HG03469 (cell line): Measurements from ENCODE around the gene OR1A1.
"Not testable (repeated sequence)": the region's sequence is repeated elsewhere in the genome, so short reads cannot be mapped to it uniquely, and the experiment has no call there.

Experiments used
- ATAC-seq: cut with Tn5 transposase; IDR thresholded peaks from one replicate; pipeline ENCODE4 v1.9.1; 2021; ENCODE audit warnings: mild to moderate bottlenecking, moderate library complexity, moderate number of reproducible peaks; ENCODE audit not compliant: unreplicated experiment

The OR1A1 gene, protein sequence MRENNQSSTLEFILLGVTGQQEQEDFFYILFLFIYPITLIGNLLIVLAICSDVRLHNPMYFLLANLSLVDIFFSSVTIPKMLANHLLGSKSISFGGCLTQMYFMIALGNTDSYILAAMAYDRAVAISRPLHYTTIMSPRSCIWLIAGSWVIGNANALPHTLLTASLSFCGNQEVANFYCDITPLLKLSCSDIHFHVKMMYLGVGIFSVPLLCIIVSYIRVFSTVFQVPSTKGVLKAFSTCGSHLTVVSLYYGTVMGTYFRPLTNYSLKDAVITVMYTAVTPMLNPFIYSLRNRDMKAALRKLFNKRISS

GRCh38 chr17:3207367-3207766, at the start of gene OR1A1:
OR1A1 (plus strand) TSS chr17:3207667; CDS start chr17:3215621, 7,954 bp downstream.
- no peak for ATAC-seq

DNA sequence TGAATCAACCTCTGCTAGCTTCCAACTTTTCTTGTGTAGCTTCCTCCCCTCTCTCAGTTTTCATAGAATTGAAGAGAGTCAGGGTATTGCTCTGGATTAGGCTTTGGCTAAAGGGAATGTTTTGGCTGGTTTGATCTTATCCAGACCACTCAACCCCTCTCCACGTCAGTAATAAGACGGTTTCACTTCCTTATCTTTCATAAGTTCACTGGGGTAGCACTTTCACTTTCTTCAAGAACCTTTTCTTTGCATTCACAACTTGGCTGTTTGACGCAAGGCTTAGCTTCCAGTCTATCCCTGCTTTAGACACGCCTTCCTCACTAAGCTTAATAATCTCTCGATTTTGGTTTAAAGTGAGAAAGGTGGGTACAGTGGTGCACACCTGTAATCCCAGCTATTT, 39.9 kb upstream of the OR1A1 start:
- ATAC-seq, result no peak

DNA sequence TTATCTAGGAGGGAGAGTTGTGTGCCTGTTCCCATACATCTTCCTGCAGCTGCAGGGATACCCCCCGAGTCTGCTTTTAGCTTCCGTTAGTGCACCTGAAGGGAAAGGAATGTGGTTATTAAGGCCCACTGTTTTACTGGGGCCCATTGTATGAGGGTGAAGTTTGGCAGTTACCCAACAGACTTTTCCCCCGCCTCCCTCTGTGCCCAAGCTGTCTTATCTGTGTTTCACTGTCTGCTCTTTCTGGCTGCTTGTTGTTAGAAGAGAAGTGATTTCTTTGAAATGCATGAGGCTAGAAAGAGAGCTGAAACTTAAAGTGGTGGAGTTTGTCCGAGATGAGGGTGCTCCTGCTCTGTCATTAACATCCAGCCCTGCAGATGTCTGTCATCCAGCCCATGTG, 17.5 kb upstream of the OR1A1 start:
- no peak for ATAC-seq

GRCh38 chr17:3197219-3197618, 10.2 kb upstream of the OR1A1 start, which contains the start of gene OR1A2:
OR1A2 (plus strand) TSS chr17:3197519; CDS start chr17:3197519, 0 bp downstream.
- ATAC-seq, result no peak

DNA sequence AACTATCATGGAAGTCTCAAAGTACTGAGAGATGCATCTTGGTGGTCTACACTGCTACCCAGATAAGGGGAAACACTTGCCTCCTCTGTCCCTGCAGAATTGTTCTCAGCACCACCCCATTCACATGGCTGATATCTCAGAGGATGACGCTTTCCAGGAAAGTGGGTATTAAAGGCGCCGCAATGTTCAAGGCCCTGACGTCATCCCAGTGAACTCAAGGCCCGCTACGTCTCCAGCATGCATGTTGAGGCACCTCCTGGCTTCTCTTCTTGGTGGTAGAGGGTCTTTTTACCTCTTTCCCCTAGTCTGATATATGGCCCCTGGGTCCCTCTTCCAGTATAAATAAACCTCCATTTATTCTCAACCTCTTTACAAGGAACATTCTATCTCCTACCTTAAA, 1.0 kb downstream of the OR1A1 start:
- ATAC-seq, result no peak

GRCh38 chr17:3213001-3213400, 5.5 kb downstream of the OR1A1 start:
- ATAC-seq, result no peak

DNA sequence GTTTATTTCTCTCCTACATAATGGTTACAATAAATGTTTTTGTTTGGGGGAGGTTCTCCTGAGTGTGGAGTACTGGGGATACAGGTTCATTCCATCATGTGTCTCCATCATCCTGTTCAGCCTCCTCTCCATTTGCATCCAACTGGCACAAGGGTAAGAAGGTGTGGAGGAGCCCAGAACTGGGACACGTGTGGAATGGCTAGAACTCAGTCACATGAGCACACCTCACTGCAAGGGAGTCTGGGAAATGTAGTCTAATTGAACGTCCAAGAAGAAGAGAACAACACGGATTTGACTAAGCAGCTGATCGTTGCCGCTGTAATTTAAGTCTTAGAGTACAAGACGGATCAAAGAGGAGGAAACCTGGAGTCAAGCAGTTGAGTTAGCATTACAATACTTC, 6.1 kb downstream of the OR1A1 start:
- ATAC-seq, result no peak

- not testable (repeated sequence) for ATAC-seq
Measured at GRCh38 chr17:3219978-3220377, 12.5 kb downstream of the OR1A1 start.

DNA sequence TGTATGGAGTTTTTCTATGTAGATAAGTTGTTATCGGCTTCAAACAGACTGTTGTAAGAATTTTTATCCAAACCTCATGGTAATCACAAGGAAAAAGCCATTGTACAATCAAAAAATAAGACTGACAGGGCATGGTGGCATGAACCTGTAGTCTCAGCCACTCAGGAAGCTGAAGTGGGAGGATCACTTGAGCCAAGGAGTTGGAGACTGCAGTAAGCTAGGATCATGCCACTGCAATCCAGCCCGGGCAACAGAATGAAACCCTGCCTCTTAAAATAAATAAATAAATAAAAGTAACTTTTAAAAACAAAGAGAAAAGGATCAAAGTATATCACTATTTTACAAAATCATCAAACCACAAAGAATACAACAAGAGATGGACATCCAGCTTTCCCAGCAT, 14.4 kb downstream of the OR1A1 start:
- ATAC-seq, result no peak

GRCh38 chr17:3222505-3222904, 15.0 kb downstream of the OR1A1 start:
- ATAC-seq, result no peak

GRCh38 chr17:3224721-3225352, 17.4 kb downstream of the OR1A1 start:
- ATAC-seq, result not testable (repeated sequence)

GRCh38 chr17:3232300-3232699, 24.8 kb downstream of the OR1A1 start:
- ATAC-seq, result not testable (repeated sequence)

DNA sequence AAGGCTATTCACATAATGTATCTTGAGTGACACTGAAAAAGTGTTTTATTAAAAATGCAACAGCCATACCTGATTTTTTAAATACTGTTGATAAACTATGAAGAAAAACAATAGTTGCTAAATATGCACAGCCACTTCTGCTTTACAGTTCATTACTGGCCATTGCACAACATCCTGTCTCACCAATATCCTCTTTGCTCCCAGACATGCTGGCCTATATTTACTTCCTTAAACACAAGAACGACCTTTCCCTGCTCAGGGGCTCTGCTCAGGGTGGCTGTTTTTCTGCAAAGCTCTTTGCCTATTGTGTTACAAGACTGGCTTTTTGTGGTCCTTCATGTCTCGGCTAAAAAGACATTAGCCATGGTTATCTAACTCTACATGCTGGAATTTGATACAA, 31.2 kb downstream of the OR1A1 start:
- not testable (repeated sequence) for ATAC-seq

DNA sequence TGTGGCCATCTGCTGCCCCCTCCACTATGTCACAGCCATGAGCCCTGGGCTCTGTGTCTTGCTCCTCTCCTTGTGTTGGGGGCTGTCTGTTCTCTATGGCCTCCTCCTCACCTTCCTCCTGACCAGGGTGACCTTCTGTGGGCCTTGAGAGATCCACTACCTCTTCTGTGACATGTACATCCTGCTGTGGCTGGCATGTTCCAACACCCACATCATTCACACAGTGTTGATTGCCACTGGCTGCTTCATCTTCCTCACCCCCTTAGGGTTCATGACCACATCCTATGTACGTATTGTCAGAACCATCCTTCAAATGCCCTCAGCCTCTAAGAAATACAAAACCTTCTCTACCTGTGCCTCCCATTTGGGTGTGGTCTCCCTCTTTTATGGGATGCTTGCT, 33.6 kb downstream of the OR1A1 start:
- not testable (repeated sequence) for ATAC-seq

DNA sequence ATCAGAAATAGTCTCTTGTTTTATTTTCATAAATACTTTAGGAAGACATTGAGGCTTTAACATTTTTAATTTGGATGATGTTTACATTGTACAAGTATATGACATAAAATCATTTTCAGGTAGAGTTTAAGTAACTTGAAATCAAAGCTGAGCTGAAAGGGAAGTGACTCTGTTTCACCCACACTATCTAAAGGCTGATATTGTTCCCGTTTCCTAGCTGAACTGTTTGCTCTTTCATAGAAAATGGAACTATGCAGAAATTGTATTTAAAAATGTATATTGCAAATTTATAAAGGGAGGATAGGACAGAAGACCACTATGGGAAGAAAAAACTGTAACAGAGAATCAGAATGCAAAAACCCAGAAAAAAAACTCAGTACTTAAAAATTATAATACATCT, 37.4 kb downstream of the OR1A1 start:
- not testable (repeated sequence) for ATAC-seq

GRCh38 chr17:3249013-3249412, 41.5 kb downstream of the OR1A1 start:
- not testable (repeated sequence) for ATAC-seq

DNA sequence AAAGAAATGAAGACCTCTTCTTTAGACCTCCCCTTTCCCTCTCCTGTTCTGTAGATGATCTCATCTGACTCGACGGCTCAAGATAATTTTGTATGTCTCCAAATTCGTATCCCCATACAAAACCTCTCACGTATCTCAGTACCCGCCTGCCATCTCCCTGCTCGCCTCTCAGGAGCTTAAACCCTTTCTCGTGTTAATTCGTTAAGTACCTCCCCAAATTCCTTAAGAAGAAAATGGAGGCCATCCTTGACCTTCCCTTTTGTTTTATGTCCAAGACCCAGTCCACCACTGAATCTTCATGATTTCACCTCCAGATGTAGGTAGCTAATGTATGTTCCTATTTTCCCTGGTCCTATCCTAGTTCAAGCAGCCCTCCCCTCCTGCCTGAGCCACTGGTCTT, 49.1 kb downstream of the OR1A1 start:
- no peak for ATAC-seq

DNA sequence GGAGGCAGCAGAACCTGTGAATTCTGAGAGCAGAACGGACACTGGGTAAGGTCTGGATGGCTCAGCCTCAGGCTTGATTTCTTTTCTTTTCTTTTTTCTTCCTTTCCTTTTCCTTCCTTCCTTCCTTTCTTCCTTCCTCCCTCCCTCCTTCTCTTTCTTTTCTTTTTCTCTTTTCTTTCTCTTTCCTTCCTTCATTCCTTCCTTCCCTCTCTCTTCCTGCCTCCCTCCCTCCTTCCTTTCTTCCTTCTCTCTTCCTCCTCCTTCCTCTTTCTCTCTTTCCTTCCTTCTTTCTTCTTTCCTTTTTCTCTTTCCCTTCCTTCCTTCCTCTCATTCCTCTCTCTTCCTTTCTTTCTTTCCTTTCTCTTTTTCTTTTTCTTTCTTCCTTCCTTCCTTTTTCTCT, 52.7 kb downstream of the OR1A1 start:
- ATAC-seq, result no peak

GRCh38 chr17:3260600-3260999, 53.1 kb downstream of the OR1A1 start:
- ATAC-seq, result no peak
